Gastroesophageal sphincter (tissue), 4 donors: ENCODE data around the gene NAXE. TPM values are rescaled to one million over a fixed set of nuclear protein-coding genes. Genes with fewer than 3 reads are reported as not detected.

Experiments
- ATAC-seq: fragments of 150-250 bp; one replicate; pipeline ENCODE4 v1.9.1; 2016; ENCODE audit warnings: mild to moderate bottlenecking, moderate library complexity
- H3K27ac ChIP-seq, 4 donors: fragments of 200-600 bp; sonication (generic) in 3 of 4; 1 replicate in 3 of 4; 2 replicates in 1 of 4; pipeline ENCODE4 v1.5.1; 2016 to 2019
- H3K27me3 ChIP-seq: fragments of 200-600 bp; sonication (generic); one replicate; pipeline ENCODE4 v1.5.1; 2019
- H3K36me3 ChIP-seq, 2 donors: fragments of 200-600 bp; sonication (generic); one replicate each; pipeline ENCODE4 v1.5.1; 2019; ENCODE audit warnings: control low read depth in 1 of 2
- H3K4me1 ChIP-seq, 3 donors: fragments of 200-600 bp; sonication (generic); 1 replicate in 2 of 3; 2 replicates in 1 of 3; pipeline ENCODE4 v1.5.1; 2016 to 2019; ENCODE audit warnings: control low read depth in 2 of 3
- H3K4me3 ChIP-seq, 2 donors: fragments of 200-600 bp; sonication (generic); one replicate each; pipeline ENCODE4 v1.5.1; 2019; ENCODE audit warnings: mild to moderate bottlenecking in 1 of 2, moderate library complexity in 1 of 2
- H3K9me3 ChIP-seq, 3 donors: fragments of 200-600 bp; sonication (generic); one replicate each; pipeline ENCODE4 v1.5.1; 2017 to 2019; ENCODE audit warnings: control low read depth in 2 of 3
- EP300 ChIP-seq: sonication (generic); formaldehyde crosslinking; IDR thresholded peaks from one replicate; pipeline ENCODE4 v1.6.1; 2017; ENCODE audit warnings: antibody characterized with exemption, mild to moderate bottlenecking
- POLR2A ChIP-seq, 2 donors: fragments of 450-650 bp; IDR thresholded peaks; one replicate each; pipeline ENCODE4 v1.6.1; 2017; ENCODE audit warnings: antibody characterized with exemption in 2 of 2, mild to moderate bottlenecking in 2 of 2, moderate library complexity in 1 of 2
- POLR2AphosphoS5 ChIP-seq: sonication (generic); formaldehyde crosslinking; IDR thresholded peaks from one replicate; pipeline ENCODE4 v1.6.1; 2017; ENCODE audit warnings: antibody characterized with exemption
- WGBS, 2 donors: methylation state at CpG; one replicate each; pipeline ENCODE4 v1.1.5; 2018; ENCODE audit warnings: low coverage in 1 of 2; 5-methylcytosine and 5-hydroxymethylcytosine counted together
- total RNA-seq, 4 donors: library from RNA; depleted of rRNA; stranded (reverse); fragments of >200 nt; gene quantifications; one replicate each; pipeline ENCODE4 v1.1.0, GENCODE V29; 2016
- TF ChIP-seq, protein P1 (sequence below), 4 experiments: fragments of 200-600 bp in 2 of 4; fragments of 450-650 bp in 2 of 4; sonication (generic) in 1 of 4; IDR thresholded peaks; one replicate each; pipeline ENCODE4 v1.5.1; 2017 to 2019; ENCODE audit warnings: antibody characterized with exemption in 4 of 4, mild to moderate bottlenecking in 2 of 4, moderate library complexity in 2 of 4

The NAXE gene
- total RNA-seq, 4 donors from 2014 or later, result 65.1 to 93.6 (median 73.4) TPM

DNA sequence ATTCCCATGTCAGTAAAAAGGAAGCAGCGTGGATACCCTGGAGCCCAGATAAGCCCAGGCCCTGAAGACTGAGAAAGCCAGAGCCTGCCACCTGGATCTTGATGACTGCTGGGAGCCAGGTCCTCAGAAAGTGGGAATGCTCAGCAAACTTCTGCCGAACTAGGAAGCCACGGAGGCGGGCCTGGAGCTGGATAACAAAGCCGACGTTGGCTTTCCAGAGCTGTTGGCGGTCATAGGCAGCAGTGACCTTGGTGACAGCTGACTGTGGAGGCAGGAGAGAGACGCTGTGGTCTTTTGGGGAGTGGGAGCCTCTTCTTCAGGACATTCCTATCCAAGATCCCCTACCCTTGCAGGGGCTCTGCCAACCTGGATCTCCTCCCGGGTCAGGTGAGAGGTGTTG, 43.6 kb upstream of the NAXE start:
- Histone ChIP-seq H3K27ac (no peak overlapping the region), H3K9me3 (no peaks in the 10 kb centered on the region), H3K36me3 (no peaks in the 10 kb centered on the region), H3K27me3 (no peaks in the 10 kb centered on the region), H3K4me3 (no peak overlapping the region), H3K4me1 (peaks cover 0 to under 1% (median 0%) of the 10 kb centered on the region in 3 donors)
- no peak for ATAC-seq
- 86% methylated on average over 1 of the region's 9 CpGs; no CpG with 5 or more reads in 1 of the 2 donors for WGBS, 2 donors
- TF ChIP-seq, protein P1, sequence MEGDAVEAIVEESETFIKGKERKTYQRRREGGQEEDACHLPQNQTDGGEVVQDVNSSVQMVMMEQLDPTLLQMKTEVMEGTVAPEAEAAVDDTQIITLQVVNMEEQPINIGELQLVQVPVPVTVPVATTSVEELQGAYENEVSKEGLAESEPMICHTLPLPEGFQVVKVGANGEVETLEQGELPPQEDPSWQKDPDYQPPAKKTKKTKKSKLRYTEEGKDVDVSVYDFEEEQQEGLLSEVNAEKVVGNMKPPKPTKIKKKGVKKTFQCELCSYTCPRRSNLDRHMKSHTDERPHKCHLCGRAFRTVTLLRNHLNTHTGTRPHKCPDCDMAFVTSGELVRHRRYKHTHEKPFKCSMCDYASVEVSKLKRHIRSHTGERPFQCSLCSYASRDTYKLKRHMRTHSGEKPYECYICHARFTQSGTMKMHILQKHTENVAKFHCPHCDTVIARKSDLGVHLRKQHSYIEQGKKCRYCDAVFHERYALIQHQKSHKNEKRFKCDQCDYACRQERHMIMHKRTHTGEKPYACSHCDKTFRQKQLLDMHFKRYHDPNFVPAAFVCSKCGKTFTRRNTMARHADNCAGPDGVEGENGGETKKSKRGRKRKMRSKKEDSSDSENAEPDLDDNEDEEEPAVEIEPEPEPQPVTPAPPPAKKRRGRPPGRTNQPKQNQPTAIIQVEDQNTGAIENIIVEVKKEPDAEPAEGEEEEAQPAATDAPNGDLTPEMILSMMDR (IDR thresholded peaks at IDR 0.05), result no peak
- TF ChIP-seq EP300 (no peak), POLR2A (IDR thresholded peaks at IDR 0.05) (no peak), POLR2AphosphoS5 (no peak)

DNA sequence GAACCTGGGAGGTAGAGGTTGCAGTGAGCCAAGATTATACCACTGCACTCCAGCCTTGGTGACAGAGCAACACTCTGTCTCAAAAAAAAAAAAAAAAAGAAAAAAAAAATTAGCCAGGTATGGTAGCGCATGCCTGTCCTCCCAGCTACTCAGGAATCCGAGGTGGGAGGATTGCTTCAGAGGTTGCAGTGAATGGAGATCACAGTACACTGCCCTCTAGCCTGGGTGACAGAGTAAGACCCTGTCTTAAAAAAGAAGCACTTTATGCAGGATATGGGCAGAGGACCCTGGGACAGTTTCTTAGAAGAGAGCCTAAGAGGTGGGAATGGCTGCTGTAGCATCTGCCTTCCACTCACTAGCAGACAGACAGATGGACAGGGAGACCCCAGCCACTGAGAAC, 42.2 kb upstream of the NAXE start:
- Histone ChIP-seq H3K36me3 (no peaks in the 10 kb centered on the region), H3K9me3 (no peaks in the 10 kb centered on the region), H3K4me1 (peaks cover 0 to 14% (median 0%) of the 10 kb centered on the region in 3 donors), H3K4me3 (no peak overlapping the region), H3K27me3 (no peaks in the 10 kb centered on the region), H3K27ac (no peak overlapping the region)
- ATAC-seq, result no peak
- no peak for TF ChIP-seq POLR2A (IDR thresholded peaks at IDR 0.05)
- TF ChIP-seq, protein P1 (IDR thresholded peaks at IDR 0.05), result no peak
- no peak for TF ChIP-seq EP300
- no peak for TF ChIP-seq POLR2AphosphoS5
- WGBS, 2 donors, result 80 to 100% methylated on average over 1 of the region's 2 CpGs

DNA sequence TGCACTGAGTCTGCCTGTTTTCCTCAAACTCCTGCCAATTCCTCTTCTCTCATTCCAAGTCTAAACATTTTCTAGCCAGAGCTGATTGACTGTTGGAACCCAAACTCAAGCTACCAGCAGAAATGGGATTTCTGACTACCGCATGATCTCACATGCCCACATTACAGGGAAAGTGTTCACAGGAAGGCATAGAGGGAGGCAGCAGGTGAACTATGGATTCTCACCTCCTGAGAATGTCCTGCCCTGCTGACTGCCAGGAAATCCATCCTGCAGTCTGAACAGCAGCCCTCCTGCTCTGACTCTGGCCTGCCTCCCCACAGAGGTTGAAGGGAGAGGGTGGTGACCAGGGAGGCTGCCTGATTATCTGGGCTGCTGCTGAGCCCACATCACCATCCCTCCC, 41.7 kb upstream of the NAXE start:
- Histone ChIP-seq H3K4me3 (no peak overlapping the region), H3K27me3 (no peaks in the 10 kb centered on the region), H3K36me3 (no peaks in the 10 kb centered on the region), H3K4me1 (peaks cover 0 to 14% (median 0%) of the 10 kb centered on the region in 3 donors), H3K9me3 (no peaks in the 10 kb centered on the region), H3K27ac (no peak overlapping the region)
- TF ChIP-seq, protein P1 (IDR thresholded peaks at IDR 0.05), result no peak
- TF ChIP-seq EP300 (no peak), POLR2AphosphoS5 (no peak), POLR2A (IDR thresholded peaks at IDR 0.05) (no peak)
- WGBS, 2 donors, result 80 to 100% methylated on average over 1 of the region's 1 CpG
- ATAC-seq, result no peak

DNA sequence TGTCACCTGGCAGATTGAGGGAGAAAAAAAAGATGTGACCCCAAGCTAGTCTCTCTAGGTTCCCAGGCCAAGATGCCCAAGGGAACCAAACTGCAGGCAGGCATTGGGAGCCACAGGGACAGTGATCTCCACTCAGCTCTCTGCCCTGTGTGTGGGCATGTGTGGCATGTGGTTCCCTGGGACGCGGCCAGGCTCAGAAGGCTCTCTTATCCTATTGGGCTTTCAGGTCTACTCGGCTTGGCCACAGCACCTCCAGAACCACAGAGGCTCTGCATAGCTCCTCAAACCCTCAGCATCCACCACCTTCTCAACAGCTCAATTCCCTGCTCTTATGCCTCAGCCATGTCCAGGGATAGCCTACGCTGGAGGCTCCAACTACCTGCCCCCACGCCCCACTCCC, 41.2 kb upstream of the NAXE start:
- Histone ChIP-seq H3K9me3 (no peaks in the 10 kb centered on the region), H3K27ac (no peak overlapping the region), H3K4me3 (no peak overlapping the region), H3K36me3 (no peaks in the 10 kb centered on the region), H3K27me3 (no peaks in the 10 kb centered on the region), H3K4me1 (peaks cover 0 to 14% (median 0%) of the 10 kb centered on the region in 3 donors)
- TF ChIP-seq EP300, result no peak
- TF ChIP-seq, protein P1 (IDR thresholded peaks at IDR 0.05), result no peak
- no peak for TF ChIP-seq POLR2A (IDR thresholded peaks at IDR 0.05)
- no peak for TF ChIP-seq POLR2AphosphoS5
- ATAC-seq, result no peak
- 91 to 100% methylated on average over 2 to 5 of the region's 5 CpGs for WGBS, 2 donors

DNA sequence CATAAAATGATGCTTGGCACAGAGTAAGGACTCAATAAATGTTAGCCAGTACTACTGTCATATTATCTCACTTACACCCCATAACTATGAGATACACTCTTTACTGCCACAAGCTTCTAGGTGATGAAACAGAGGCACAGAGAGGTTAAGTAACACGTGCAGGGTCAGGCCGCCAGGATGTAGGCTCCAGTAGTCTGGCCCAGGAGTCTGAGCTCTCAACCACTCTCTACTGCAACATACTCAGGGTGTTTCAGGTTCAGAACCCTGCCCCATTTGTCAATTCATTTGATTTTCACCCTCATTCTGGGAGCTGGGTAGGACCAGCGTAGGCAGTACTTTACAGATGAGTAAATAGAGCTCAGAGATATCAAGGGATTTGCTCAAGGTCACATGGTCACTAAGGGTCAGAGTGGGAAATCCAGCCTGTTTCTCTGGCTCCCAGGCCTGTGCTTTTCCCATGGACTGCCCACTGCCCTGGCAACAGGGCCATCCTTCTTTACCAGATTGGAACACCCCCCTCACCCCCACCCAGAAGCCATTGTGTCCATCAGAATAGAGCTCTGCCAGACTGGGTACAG, 40.4 kb upstream of the NAXE start:
- WGBS, 2 donors, result 81 to 100% methylated on average over 1 to 3 of the region's 3 CpGs
- H3K27ac ChIP-seq, result no peak overlapping the region
- no peaks in the 10 kb centered on the region for H3K27me3 ChIP-seq
- no peaks in the 10 kb centered on the region for H3K9me3 ChIP-seq
- no peaks in the 10 kb centered on the region for H3K36me3 ChIP-seq
- TF ChIP-seq, protein P1 (IDR thresholded peaks at IDR 0.05), result no peak
- TF ChIP-seq POLR2AphosphoS5 (no peak), EP300 (no peak), POLR2A (IDR thresholded peaks at IDR 0.05) (no peak)
- no peak overlapping the region for H3K4me3 ChIP-seq
- no peak for ATAC-seq
- H3K4me1 ChIP-seq, result peaks cover 0 to 14% (median 0%) of the 10 kb centered on the region in 3 donors
